Suprapubic skin (tissue), 3 donors: Measurements from ENCODE around the gene EIF1AD.
"Not testable (repeated sequence)": the region's sequence is repeated elsewhere in the genome, so short reads cannot be mapped to it uniquely, and the experiment has no call there.

Source experiments
- CTCF ChIP-seq, 2 donors: fragments of 200-600 bp in 1 of 2; fragments of 450-650 bp in 1 of 2; sonication (generic) in 1 of 2; IDR thresholded peaks; one replicate each; pipeline ENCODE4 v1.5.1; 2016 to 2019; ENCODE audit warnings: antibody characterized with exemption in 2 of 2, mild to moderate bottlenecking in 1 of 2, moderate library complexity in 1 of 2
- EP300 ChIP-seq: sonication (generic); formaldehyde crosslinking; IDR thresholded peaks from one replicate; pipeline ENCODE4 v1.6.1; 2017; ENCODE audit warnings: antibody characterized with exemption

GRCh38 chr11:66023186-66023440 lies 21.2 kb upstream of the EIF1AD start:
- not testable (repeated sequence) for TF ChIP-seq CTCF (IDR thresholded peaks at IDR 0.05); EP300
